Stimulated activated CD4-positive, alpha-beta T cell treated with anti-CD3 and anti-CD28 coated beads, TNF-alpha, amount 100 ng/mL, for 48 hours (primary cell): Measurements from ENCODE around the gene CPS1.

Source experiments
- DNase-seq, 3 donors: peaks; one replicate each; pipeline ENCODE4 v3.0.0-alpha.2; 2020; ENCODE audit warnings: low read depth in 3 of 3

CPS1 gene

DNA sequence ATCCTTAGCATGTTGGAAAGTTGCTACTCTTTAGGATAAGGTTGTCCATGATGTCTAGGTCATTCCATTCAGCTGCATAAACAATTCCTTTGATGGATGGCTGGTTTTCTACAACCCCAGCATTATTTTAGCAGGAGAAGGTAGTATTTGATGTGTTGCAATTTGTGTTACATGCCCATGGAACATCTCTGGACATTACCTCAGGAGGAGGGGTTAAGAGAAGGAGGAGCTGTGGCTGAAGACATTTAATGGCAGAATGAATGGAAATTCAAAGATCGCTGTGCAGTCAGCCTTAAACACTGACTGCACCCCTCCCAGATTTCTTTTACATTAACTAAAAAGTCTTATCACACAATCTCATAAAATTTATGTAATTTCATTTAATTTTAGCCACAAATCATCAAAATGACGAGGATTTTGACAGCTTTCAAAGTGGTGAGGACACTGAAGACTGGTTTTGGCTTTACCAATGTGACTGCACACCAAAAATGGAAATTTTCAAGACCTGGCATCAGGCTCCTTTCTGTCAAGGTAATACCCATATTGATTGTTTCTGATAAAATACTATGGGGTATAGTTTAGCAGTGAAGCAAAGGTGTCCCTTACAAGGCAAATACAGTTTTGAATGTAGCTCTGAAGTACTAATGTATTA is at the start of gene CPS1:
TSS of gene CPS1 (plus strand) at position 271 of the 652 bp plus-strand sequence. CDS start at position 406, 135 bp downstream.
- no peak for DNase-seq

- DNase-seq = no peak
Observed at GRCh38 chr2:210515911-210516310, 40.5 kb upstream of the CPS1 start.

- no peak for DNase-seq
Observed at GRCh38 chr2:210517264-210517663, 39.1 kb upstream of the CPS1 start.

GRCh38 chr2:210519594-210519993 is 36.8 kb upstream of the CPS1 start:
- DNase-seq = no peak

- no peak for DNase-seq
Observed at GRCh38 chr2:210522399-210522798, 34.0 kb upstream of the CPS1 start.

DNA sequence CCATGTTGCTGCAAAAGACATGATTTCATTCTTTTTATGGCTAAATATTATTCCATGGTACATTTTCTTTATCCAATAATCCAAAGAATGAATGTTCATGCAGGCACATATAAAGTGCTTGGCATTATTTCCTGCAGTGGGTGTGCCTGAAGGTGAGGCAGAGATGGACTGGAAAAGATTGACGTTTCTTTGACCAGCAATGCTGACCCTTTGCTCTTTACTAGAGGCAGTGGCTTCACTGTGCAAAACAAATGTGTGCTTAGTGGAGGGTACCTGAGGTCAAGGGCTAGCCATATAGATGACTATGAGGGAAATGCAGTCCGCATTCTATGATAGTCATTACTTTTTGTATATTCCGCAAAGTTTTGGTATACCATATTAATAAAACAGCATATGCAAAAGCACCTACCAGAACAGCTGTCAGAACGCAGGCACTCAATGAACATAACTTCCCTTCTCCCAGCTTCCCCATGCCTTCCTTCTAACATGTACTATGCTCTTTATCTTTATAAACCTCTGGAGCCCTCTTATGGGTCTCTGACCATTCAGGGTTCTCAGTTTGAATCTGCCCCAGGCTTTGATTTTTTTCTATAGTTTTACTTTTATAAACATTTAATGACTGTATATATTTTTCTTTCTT is 32.6 kb upstream of the CPS1 start:
- no peak for DNase-seq

GRCh38 chr2:210524533-210524932 is 31.9 kb upstream of the CPS1 start:
- no peak for DNase-seq

DNA sequence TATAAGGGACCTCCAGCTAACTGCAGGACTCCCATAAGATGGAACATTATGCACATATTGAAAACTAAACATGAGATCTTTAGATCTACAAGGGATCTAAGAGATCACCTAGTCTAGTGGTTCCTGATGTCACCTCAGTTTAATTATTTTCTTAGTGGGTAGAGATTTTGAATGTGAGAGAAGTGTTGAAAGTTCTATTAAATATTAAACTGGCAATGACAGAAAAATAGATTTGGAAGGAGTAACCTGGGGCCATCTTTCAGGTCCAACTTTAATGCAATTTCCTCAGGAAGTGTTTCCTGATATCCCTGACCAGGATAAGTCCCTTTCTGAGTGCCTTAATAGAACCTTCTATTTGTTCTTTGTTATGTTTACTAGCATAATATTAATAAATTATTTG is 29.1 kb upstream of the CPS1 start:
- no peak for DNase-seq

DNA sequence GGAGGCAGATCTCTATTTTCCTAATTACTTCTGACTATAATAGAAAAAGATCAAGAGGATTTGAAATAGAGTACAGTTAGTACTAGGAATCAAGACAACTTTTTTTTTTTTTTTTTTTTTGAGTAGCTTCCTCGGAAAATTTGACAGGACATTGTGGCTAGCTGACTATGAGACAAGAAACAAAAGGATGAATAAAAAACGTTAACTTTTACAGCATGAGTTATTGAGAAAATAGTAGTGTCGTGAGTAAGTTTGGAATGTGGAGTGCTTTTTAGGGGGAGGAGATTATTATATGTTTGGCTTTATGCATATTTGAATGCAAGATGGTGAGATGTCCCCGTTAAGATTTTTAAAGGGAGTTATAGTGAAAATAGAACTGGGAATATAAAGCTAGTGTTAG is 27.7 kb upstream of the CPS1 start:
- DNase-seq = no peak

DNA sequence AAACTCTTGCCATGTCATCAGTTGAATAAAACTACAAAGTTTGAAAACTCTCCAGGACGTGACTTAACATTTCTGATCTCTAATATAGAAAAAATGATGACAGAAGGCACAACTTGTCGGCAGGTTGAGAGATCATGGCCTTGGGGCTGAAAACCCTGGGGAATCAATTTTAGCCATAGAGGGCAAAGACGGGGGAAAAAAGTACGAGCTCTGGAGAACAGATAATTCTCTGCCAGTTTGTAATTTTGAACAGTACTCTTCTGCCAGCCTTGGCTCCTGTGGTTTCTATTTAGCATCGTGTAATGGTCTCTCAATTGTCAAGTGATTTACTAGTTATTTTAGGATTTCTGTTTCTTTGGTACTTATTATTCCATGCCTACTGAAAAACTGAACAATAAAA is 25.3 kb upstream of the CPS1 start:
- no peak for DNase-seq

GRCh38 chr2:210531482-210531881 is 24.9 kb upstream of the CPS1 start:
- no peak for DNase-seq

DNA sequence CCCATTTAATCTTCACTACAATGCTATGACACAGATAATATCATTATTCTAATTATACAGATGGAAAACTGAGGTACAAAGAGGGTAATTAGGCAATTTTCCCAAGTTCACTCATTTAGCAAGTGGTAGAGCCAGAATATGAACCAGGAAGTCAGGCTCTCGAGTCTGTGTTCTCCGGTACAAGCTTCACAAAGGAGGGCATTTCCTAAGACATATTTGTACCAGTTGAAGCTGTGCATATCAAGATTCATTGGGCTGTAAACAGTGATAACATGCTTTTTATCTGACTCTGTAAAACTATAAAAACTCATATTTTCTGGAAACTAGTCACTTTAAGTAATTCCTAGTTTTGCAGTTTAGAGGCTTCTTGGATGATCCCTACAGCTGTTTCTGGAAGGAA is 23.0 kb upstream of the CPS1 start:
- DNase-seq = no peak

DNA sequence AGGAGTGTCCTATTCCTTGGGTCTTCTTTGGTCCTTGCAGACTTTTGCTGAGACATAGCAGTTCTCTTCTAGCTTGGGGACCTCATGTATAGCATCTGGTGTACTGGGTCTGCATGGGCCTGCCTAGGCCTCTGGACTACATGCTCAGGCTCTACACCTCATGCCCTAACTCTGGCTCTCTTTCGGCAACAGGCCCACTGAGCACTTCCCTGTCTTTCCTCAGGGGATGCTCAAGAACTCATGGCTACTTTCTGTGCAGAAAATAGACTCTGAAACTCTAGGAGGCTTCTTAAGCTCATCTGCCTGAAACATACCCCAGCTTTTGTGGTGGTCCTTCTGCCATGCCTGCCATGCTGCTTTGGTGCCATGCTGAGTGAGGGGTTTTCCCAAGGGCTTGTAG is 21.5 kb upstream of the CPS1 start:
- no peak for DNase-seq

DNA sequence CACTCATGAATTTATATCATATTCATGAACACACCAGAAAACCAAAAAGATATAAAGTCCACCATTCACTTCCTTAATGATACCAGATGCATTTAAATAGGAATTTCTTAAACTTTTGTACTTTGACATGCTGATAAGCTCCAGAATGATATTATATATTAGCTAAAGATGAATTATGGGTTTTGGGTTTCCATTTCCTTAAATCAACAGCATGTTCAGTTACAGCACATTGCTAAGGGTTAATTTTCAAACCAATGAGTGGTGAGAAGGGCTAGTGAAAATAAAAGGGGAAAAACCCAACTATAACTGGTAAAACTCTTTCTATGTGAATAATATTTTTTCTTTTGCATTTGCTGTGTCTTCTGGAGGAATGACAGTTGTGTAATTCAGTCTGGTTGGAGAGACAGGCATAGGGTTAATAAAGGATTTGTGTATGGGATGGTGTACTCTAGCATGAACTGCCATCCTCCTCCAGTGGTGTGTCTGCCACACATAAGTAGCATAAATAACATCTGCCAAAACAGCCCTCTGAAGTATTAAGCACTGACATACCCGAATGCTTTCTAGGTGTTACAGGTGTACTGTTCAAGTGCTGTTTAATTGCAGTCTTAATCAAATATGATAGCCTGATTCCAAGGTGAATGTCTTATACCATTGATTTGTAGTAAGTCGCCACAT is 19.3 kb upstream of the CPS1 start:
- no peak for DNase-seq

DNA sequence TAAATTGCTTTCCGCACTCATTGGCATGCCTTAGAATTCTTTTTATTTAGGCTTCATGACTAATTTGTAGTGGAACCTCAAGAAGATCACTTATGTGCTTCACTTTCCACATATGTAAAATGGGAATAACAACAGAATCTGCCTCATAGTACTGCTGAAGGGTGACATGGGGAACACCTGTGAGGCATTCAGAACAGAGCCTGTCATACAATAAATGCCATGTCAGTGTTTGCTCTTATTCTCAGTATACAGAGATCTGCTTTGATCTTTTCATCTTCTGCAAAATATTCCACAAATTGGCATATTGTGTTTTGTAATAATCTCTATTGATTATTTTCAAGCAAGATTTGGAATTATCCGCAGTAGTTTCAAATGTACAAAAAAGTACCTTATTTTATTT is 17.4 kb upstream of the CPS1 start:
- no peak for DNase-seq

DNA sequence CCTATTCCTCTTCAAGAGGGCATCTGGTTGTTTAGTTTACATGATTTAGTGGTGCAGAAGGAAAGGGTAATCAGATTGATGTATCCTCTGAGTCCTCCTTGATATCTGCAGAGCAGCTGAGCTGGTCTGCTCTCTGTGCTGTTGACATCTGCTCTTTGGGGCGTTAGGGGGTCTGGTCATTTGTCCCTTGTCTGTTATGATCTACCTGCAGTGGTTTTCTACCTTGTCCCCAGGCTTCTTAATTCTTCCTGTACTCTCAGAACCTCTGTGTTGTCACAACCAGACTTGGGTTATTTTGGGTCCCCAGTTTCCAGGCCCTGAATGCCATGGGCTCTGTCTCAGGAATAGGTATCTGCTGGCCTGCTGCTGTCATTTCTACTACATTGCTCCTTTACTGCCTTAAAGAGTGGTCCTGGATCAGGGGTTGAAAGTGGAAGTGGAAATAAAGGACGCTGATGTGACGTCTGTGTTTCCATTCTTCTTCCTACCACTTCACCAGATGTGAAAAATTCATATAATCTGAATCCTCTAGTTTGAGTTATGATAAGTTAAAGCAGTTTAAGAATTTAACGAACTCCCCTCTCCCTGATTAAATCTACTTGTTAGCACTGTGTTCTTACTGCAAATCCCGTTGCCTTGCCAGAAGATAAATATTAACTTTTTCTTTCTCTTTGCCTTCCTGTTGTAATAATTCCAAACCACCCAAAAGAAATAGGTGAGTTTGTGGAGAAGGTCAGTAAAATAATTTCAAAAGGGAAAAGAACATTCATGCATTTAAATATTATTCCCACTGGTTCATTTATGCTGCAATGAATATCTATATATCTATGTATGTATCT is 16.6 kb upstream of the CPS1 start:
- no peak for DNase-seq

- no peak for DNase-seq
Observed at GRCh38 chr2:210540471-210540870, 15.9 kb upstream of the CPS1 start.

DNA sequence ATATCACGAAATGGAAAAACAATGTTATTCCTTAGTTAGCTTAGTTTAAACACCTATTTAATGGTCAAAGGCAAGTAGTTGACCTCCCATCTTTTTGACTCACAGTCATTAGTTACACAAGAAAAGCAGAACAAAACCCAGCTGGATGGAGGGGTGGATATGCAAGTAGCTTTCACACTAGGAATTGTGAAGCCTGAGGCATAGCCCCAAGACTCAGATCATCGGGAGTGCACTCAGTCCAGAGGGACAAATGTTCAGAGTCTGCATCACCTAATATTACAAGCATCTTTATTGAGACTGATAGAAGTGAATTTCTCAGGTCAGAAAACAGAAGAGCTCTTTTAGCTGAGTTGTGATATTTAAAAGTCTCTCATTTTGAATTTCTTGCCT is 15.5 kb upstream of the CPS1 start:
- no peak for DNase-seq

DNA sequence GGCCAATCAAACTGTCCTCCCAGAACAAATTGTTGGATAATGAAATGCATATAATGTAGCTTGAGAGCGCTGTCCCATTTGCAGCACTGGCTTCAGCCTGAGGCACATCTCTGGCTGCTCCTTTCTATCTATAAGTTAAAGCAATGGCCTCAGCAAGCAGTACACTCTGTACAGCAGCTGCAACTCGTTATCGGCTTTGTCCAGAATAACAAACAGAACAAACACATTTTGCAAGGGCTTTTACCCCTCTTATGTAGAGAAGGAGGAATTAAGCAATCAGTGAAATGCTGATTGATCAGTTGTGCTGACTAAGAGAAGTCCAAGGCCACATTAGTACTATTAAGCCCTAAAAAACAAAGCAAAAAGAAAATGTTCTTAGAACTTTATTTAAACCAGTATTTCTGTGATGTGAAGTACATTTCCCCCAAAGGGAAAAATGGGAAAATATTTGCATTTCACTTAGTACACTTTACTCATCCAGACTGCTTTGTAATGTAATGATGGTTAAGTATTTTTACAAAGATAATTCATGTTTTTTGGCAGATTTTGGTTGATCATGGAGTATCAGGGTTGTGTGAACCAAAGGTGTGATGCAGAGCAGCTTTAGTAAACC is 15.0 kb upstream of the CPS1 start:
- no peak for DNase-seq

DNA sequence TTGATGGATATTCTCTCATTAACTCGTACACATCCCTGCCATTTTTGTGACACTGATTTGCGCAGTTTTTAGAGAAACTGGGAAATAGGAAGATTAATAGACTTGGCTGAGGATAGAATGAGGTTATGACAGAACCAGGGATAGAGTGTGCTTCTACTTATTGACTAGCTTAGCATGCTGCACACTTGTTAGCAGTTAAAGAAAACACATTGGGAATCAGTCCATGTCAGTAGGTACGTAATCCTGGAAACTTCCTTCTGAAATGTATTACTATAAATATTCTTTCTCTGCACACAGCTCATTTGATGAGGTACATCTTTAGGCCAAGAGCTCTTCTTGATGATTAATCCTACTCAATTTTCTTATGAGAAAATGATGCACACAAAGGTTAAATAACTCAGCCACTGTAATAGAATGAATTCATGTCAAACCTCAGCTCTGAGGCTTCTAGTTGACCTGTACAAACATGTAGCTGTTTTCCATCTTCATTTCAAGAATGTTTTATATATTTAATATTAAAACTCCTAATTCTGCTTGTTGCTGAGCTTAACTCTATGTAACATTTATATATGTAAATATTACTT is 12.3 kb upstream of the CPS1 start:
- DNase-seq = no peak

DNA sequence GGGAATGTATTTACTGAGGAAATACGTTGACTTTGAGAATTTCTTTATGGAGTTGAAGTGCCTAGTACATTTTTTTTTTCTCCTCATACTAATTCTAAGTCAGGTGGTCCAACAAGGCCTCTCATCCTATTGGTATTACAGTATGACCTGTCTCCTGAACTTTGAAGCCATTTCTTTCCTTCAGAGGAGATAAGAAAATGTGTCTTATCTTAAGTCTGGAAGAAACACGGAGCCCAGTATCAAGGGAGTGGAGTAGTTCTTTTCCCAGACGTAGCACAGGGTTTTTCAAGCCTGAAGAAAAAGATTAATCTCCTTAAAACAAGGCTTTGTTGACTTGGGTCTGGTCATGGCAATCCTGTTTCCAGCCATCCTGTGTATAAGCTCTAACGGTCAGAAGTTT is 11.6 kb upstream of the CPS1 start:
- no peak for DNase-seq
